KOPT-K1 (cell line): ENCODE measurements around the gene LSM7.

Experiments
- H3K27ac ChIP-seq: fragments of 200-600 bp; sonication (generic); 2 replicates; pipeline ENCODE4 v1.5.1; 2016; ENCODE audit warnings: antibody characterized with exemption, mild to moderate bottlenecking, low read depth, low read length; ENCODE audit not compliant: poor library complexity, severe bottlenecking
- H3K36me3 ChIP-seq: fragments of 200-600 bp; sonication (generic); 2 replicates; pipeline ENCODE4 v1.5.1; 2017; ENCODE audit warnings: antibody characterized with exemption, mild to moderate bottlenecking, low read length, moderate library complexity; ENCODE audit not compliant: insufficient read depth
- H3K9me3 ChIP-seq: fragments of 200-600 bp; sonication (generic); 2 replicates; pipeline ENCODE4 v1.5.1; 2017; ENCODE audit warnings: antibody characterized with exemption, low read length, mild to moderate bottlenecking; ENCODE audit not compliant: insufficient read depth, poor library complexity, severe bottlenecking

LSM7 gene

GRCh38 chr19:2336528-2337328 is 8.3 kb upstream of the LSM7 start:
- no peak overlapping the region for H3K27ac ChIP-seq
- no peaks in the 10 kb centered on the region for H3K9me3 ChIP-seq
- peaks cover 30% of the 10 kb centered on the region for H3K36me3 ChIP-seq

GRCh38 chr19:2335848-2336247 is 7.5 kb upstream of the LSM7 start:
- no peaks in the 10 kb centered on the region for H3K9me3 ChIP-seq
- H3K36me3 ChIP-seq = peaks cover 21% of the 10 kb centered on the region; the same call in 1 of the 2 replicates
- no peak overlapping the region for H3K27ac ChIP-seq

GRCh38 chr19:2334986-2335846 is 6.8 kb upstream of the LSM7 start:
- peaks cover 15% of the 10 kb centered on the region; the same call in 1 of the 2 replicates for H3K36me3 ChIP-seq
- no peak overlapping the region for H3K27ac ChIP-seq

GRCh38 chr19:2334426-2334825 is 6.0 kb upstream of the LSM7 start:
- Histone ChIP-seq H3K27ac (no peak overlapping the region), H3K36me3 (peaks cover 7% of the 10 kb centered on the region; the same call in 1 of the 2 replicates), H3K9me3 (no peaks in the 10 kb centered on the region)

More at GRCh38 chr19:2334986-2335846, 6.8 kb upstream of the LSM7 start:
- no peaks in the 10 kb centered on the region for H3K9me3 ChIP-seq

- H3K9me3 ChIP-seq = no peaks in the 10 kb centered on the region
- peaks cover 5% of the 10 kb centered on the region; the same call in 1 of the 2 replicates for H3K36me3 ChIP-seq
- no peak overlapping the region for H3K27ac ChIP-seq
These were observed 5.4 kb upstream of the LSM7 start for GRCh38 chr19:2333807-2334211.

- Histone ChIP-seq H3K9me3 (no peaks in the 10 kb centered on the region), H3K36me3 (peaks cover 5% of the 10 kb centered on the region; the same call in 1 of the 2 replicates), H3K27ac (no peak overlapping the region)
These were observed 4.8 kb upstream of the LSM7 start for GRCh38 chr19:2333027-2333806.

GRCh38 chr19:2332341-2333026 is 4.1 kb upstream of the LSM7 start:
- peaks cover 5% of the 10 kb centered on the region; the same call in 1 of the 2 replicates for H3K36me3 ChIP-seq
- no peaks in the 10 kb centered on the region for H3K9me3 ChIP-seq
- H3K27ac ChIP-seq = no peak overlapping the region

- Histone ChIP-seq H3K27ac (no peak overlapping the region), H3K36me3 (peaks cover 8% of the 10 kb centered on the region; the same call in 1 of the 2 replicates), H3K9me3 (no peaks in the 10 kb centered on the region)
These were observed 3.3 kb upstream of the LSM7 start for GRCh38 chr19:2331601-2332246.

- peaks cover 18% of the 10 kb centered on the region for H3K36me3 ChIP-seq
- no peak overlapping the region for H3K27ac ChIP-seq
These were observed 2.4 kb upstream of the LSM7 start for GRCh38 chr19:2330632-2331284.

GRCh38 chr19:2330255-2330631 is 1.9 kb upstream of the LSM7 start:
- Histone ChIP-seq H3K27ac (no peak overlapping the region), H3K36me3 (peaks cover 23% of the 10 kb centered on the region), H3K9me3 (no peaks in the 10 kb centered on the region)

More at GRCh38 chr19:2330632-2331284, 2.4 kb upstream of the LSM7 start:
- H3K9me3 ChIP-seq = no peaks in the 10 kb centered on the region

GRCh38 chr19:2329501-2329916 is 1.1 kb upstream of the LSM7 start:
- Histone ChIP-seq H3K9me3 (no peaks in the 10 kb centered on the region), H3K36me3 (peaks cover 27% of the 10 kb centered on the region), H3K27ac (peak overlapping the region; percentile 94)

- Histone ChIP-seq H3K36me3 (peaks cover 29% of the 10 kb centered on the region), H3K27ac (peak overlapping the region; percentile 94), H3K9me3 (no peaks in the 10 kb centered on the region)
These were observed 728 bp upstream of the LSM7 start for GRCh38 chr19:2329149-2329478.

GRCh38 chr19:2327773-2328400 is 499 bp downstream of the LSM7 start:
- H3K9me3 ChIP-seq = no peaks in the 10 kb centered on the region
- peaks cover 40% of the 10 kb centered on the region for H3K36me3 ChIP-seq
- peak overlapping the region; percentile 94 for H3K27ac ChIP-seq
